ENCODE results near the gene E2F4. TPM values are rescaled to one million over a fixed set of nuclear protein-coding genes. Genes with fewer than 3 reads are reported as not detected.
A peak's percentile ranks its signal among the peaks of the same experiment; 100 is the strongest.

E2F4 gene
- total and polyA plus RNA-seq, 2 of the 13 experiments (the other 11 are each of a cell fraction or from before 2014, with no cell fraction given) = 84.8 to 91.2 TPM

- peak; percentile 55 for TF ChIP-seq ZNF263 (CRISPR knock-in tag; IDR thresholded peaks at IDR 0.05)
- TF ChIP-seq SIX4 (CRISPR knock-in tag; IDR thresholded peaks at IDR 0.05) = peak; percentile 83; the same call in 1 of the 2 replicates
- TF ChIP-seq SMC3 (IDR thresholded peaks at IDR 0.05; ENCODE audit: low read length) = peak; percentile 80; the same call in 1 of the 2 replicates
- TF ChIP-seq KAT7 (CRISPR knock-in tag; IDR thresholded peaks at IDR 0.05; ENCODE audit: borderline replicate concordance) = no peak
- TF ChIP-seq RFX5 (IDR thresholded peaks at IDR 0.05; ENCODE audit: low read depth, low read length) = no peak
- peak; percentile 88; the same call in 1 of the 2 replicates for TF ChIP-seq ZNF468 (CRISPR knock-in tag; IDR thresholded peaks at IDR 0.05)
- TF ChIP-seq ZNF382 (CRISPR knock-in tag; IDR thresholded peaks at IDR 0.05; ENCODE audit: borderline replicate concordance) = no peak
- peak; percentile 96 for TF ChIP-seq ZFP36L2 (CRISPR knock-in tag; IDR thresholded peaks at IDR 0.05)
- no peak; the same call in 1 of the 2 replicates for TF ChIP-seq KMT2A (CRISPR knock-in tag; IDR thresholded peaks at IDR 0.05)
- TF ChIP-seq ATF3 (CRISPR knock-in tag; IDR thresholded peaks at IDR 0.05) = peak; percentile 77
- TF ChIP-seq STAT6 (CRISPR knock-in tag; IDR thresholded peaks at IDR 0.05; ENCODE audit: borderline replicate concordance) = no peak
- TF ChIP-seq TEAD2 (CRISPR knock-in tag; IDR thresholded peaks at IDR 0.05) = 0 out of 2 replicates have a peak, but pooled peaks have one; percentile 18
- 0 out of 2 replicates have a peak, but pooled peaks have one; percentile 72 for TF ChIP-seq ZNF335 (CRISPR knock-in tag; IDR thresholded peaks at IDR 0.05)
- peak; percentile 97 for TF ChIP-seq SALL1 (CRISPR knock-in tag; IDR thresholded peaks at IDR 0.05)
- TF ChIP-seq JDP2 (CRISPR knock-in tag; IDR thresholded peaks at IDR 0.05; ENCODE audit: borderline replicate concordance) = no peak
- TF ChIP-seq TCF7L2 (IDR thresholded peaks at IDR 0.05; ENCODE audit: low read depth, low read length) = no peak
- peak; percentile 97 for TF ChIP-seq ZNF138 (CRISPR knock-in tag; IDR thresholded peaks at IDR 0.05; ENCODE audit: low read depth)
- TF ChIP-seq HBP1 (CRISPR knock-in tag; IDR thresholded peaks at IDR 0.05; ENCODE audit: low read depth) = peak; percentile 99
- TF ChIP-seq PHF20 (CRISPR knock-in tag; IDR thresholded peaks at IDR 0.05) = no peak; the same call in 1 of the 2 replicates
- peak; percentile 77 for TF ChIP-seq HNF1B (CRISPR knock-in tag; IDR thresholded peaks at IDR 0.05)
- TF ChIP-seq EED (CRISPR knock-in tag; IDR thresholded peaks at IDR 0.05) = no peak; the same call in 1 of the 2 replicates
- peak; percentile 70; the same call in 1 of the 2 replicates for TF ChIP-seq HIC2 (CRISPR knock-in tag; IDR thresholded peaks at IDR 0.05; ENCODE audit: low read depth)
Observed at GRCh38 chr16:67184995-67185650, 6.8 kb upstream of the E2F4 start (continued).
